GOT3 (cell line): ENCODE measurements around the gene DUSP1.

ENCODE experiments used
- DNase-seq: peaks from one replicate; lab custom pipeline; 2025; ENCODE audit warnings: mixed read lengths; lab: John Stamatoyannopoulos, UW

DUSP1 gene

GRCh38 chr5:172743112-172743959 lies 27.7 kb downstream of the DUSP1 start:
- no peak for DNase-seq

GRCh38 chr5:172741206-172741582 lies 29.8 kb downstream of the DUSP1 start:
- no peak for DNase-seq

- DNase-seq: peak; percentile 86
Measured at GRCh38 chr5:172740428-172741205, 30.4 kb downstream of the DUSP1 start.

GRCh38 chr5:172739375-172739774 lies 31.6 kb downstream of the DUSP1 start:
- no peak for DNase-seq

- no peak for DNase-seq
Measured at GRCh38 chr5:172736508-172737135, 34.4 kb downstream of the DUSP1 start.

- DNase-seq: no peak
Measured at GRCh38 chr5:172735141-172735831, 35.7 kb downstream of the DUSP1 start.

GRCh38 chr5:172733974-172734346 lies 37.0 kb downstream of the DUSP1 start:
- DNase-seq: no peak

GRCh38 chr5:172733131-172733973 lies 37.6 kb downstream of the DUSP1 start:
- DNase-seq: peak; percentile 85

- DNase-seq: no peak
Measured at GRCh38 chr5:172732201-172732865, 38.7 kb downstream of the DUSP1 start.

- no peak for DNase-seq
Measured at GRCh38 chr5:172731680-172732074, 39.3 kb downstream of the DUSP1 start.

- DNase-seq: no peak
Measured at GRCh38 chr5:172730981-172731679, 39.9 kb downstream of the DUSP1 start.

- no peak for DNase-seq
Measured at GRCh38 chr5:172730222-172730621, 40.8 kb downstream of the DUSP1 start.

- no peak for DNase-seq
Measured at GRCh38 chr5:172729588-172729987, 41.4 kb downstream of the DUSP1 start.

- DNase-seq: no peak
Measured at GRCh38 chr5:172728481-172729241, 42.3 kb downstream of the DUSP1 start.

GRCh38 chr5:172727551-172727950 lies 43.4 kb downstream of the DUSP1 start:
- no peak for DNase-seq

GRCh38 chr5:172726966-172727365 lies 44.0 kb downstream of the DUSP1 start:
- DNase-seq: no peak

GRCh38 chr5:172725785-172726184 lies 45.2 kb downstream of the DUSP1 start:
- no peak for DNase-seq

- no peak for DNase-seq
Measured at GRCh38 chr5:172725273-172725672, 45.7 kb downstream of the DUSP1 start.
